OCI-LY3 (cell line): Measurements from ENCODE around the gene S100A12.

Experiments
- H2AFZ ChIP-seq: fragments of 200-600, 300-600 bp; shearing (Covaris generic); 2 replicates; pipeline ENCODE4 v1.6.0; 2014; ENCODE audit warnings: antibody characterized with exemption, low read depth, low read length
- H3K27ac ChIP-seq: fragments of 200-600, 300-600 bp; sonication (generic); 2 replicates; pipeline ENCODE4 v1.5.1; 2014; ENCODE audit warnings: mild to moderate bottlenecking, low read length, moderate library complexity, mixed read lengths
- H3K27me3 ChIP-seq: fragments of 200-600, 300-600 bp; sonication (generic); 2 replicates; pipeline ENCODE4 v1.6.1; 2014; ENCODE audit warnings: low read depth, low read length, mixed read lengths
- H3K36me3 ChIP-seq: fragments of 200-600, 300-600 bp; sonication (generic); replicated peaks from 2 replicates; pipeline ENCODE3; 2014; ENCODE audit warnings: low read depth, low read length, mixed read lengths
- H3K4me1 ChIP-seq: fragments of 300-600, 200-600 bp; sonication (generic); 2 replicates; pipeline ENCODE4 v1.6.1; 2014; ENCODE audit warnings: low read length, mixed read lengths
- H3K4me2 ChIP-seq: fragments of 200-600, 300-600 bp; sonication (generic); 2 replicates; pipeline ENCODE4 v1.6.1; 2014; ENCODE audit warnings: low read length, mixed read lengths
- H3K4me3 ChIP-seq: fragments of 300-600, 200-600 bp; sonication (generic); 2 replicates; pipeline ENCODE4 v1.5.1; 2014; ENCODE audit warnings: antibody characterized with exemption, mild to moderate bottlenecking, low read length, moderate library complexity
- H3K79me2 ChIP-seq: fragments of 300-600, 200-600 bp; shearing (Covaris generic); 2 replicates; pipeline ENCODE4 v1.6.1; 2014; ENCODE audit warnings: mild to moderate bottlenecking, low read length, mixed read lengths
- H3K9ac ChIP-seq: fragments of 300-600, 200-600 bp; shearing (Covaris generic); 2 replicates; pipeline ENCODE4 v1.6.0; 2014; ENCODE audit warnings: mild to moderate bottlenecking, low read length, moderate library complexity
- H3K9me3 ChIP-seq: fragments of 200-600, 300-600 bp; shearing (Covaris generic); 2 replicates; pipeline ENCODE4 v1.6.1; 2014; ENCODE audit warnings: low read length, mixed read lengths; ENCODE audit not compliant: insufficient read depth
- H4K20me1 ChIP-seq: fragments of 200-600, 300-600 bp; sonication (generic); 2 replicates; pipeline ENCODE4 v1.6.1; 2016; ENCODE audit warnings: low read length, mixed read lengths; ENCODE audit not compliant: insufficient read depth
- EZH2phosphoT487 ChIP-seq: fragments of 200-600 bp; shearing (Covaris generic); IDR thresholded peaks from 2 replicates; pipeline ENCODE4 v1.6.1; 2018; ENCODE audit warnings: antibody characterized with exemption, mixed run types, low read depth
- TF ChIP-seq, protein P1 (sequence below): fragments of 200-600, 300-600 bp; sonication (generic); IDR thresholded peaks from 2 replicates; pipeline ENCODE4 v1.5.1; 2014; ENCODE audit warnings: antibody characterized with exemption, low read length, low read depth

S100A12 gene

GRCh38 chr1:153370146-153370545 lies 5.3 kb downstream of the S100A12 start:
- H3K4me1 ChIP-seq, result peaks cover 5% of the 10 kb centered on the region; the same call in 1 of the 2 replicates
- H3K27me3 ChIP-seq, result peaks cover 45% of the 10 kb centered on the region
- H3K9ac ChIP-seq, result no peak overlapping the region
- no peaks in the 10 kb centered on the region for H4K20me1 ChIP-seq
- no peak overlapping the region for H3K4me3 ChIP-seq
- H3K79me2 ChIP-seq, result no peaks in the 10 kb centered on the region
- H3K4me2 ChIP-seq, result no peak overlapping the region
- no peaks in the 10 kb centered on the region for H3K36me3 ChIP-seq
- no peak overlapping the region for H2AFZ ChIP-seq
- no peak for TF ChIP-seq EZH2phosphoT487
- TF ChIP-seq, protein P1, sequence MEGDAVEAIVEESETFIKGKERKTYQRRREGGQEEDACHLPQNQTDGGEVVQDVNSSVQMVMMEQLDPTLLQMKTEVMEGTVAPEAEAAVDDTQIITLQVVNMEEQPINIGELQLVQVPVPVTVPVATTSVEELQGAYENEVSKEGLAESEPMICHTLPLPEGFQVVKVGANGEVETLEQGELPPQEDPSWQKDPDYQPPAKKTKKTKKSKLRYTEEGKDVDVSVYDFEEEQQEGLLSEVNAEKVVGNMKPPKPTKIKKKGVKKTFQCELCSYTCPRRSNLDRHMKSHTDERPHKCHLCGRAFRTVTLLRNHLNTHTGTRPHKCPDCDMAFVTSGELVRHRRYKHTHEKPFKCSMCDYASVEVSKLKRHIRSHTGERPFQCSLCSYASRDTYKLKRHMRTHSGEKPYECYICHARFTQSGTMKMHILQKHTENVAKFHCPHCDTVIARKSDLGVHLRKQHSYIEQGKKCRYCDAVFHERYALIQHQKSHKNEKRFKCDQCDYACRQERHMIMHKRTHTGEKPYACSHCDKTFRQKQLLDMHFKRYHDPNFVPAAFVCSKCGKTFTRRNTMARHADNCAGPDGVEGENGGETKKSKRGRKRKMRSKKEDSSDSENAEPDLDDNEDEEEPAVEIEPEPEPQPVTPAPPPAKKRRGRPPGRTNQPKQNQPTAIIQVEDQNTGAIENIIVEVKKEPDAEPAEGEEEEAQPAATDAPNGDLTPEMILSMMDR, result no peak
- no peaks in the 10 kb centered on the region for H3K9me3 ChIP-seq
- no peak overlapping the region for H3K27ac ChIP-seq

DNA sequence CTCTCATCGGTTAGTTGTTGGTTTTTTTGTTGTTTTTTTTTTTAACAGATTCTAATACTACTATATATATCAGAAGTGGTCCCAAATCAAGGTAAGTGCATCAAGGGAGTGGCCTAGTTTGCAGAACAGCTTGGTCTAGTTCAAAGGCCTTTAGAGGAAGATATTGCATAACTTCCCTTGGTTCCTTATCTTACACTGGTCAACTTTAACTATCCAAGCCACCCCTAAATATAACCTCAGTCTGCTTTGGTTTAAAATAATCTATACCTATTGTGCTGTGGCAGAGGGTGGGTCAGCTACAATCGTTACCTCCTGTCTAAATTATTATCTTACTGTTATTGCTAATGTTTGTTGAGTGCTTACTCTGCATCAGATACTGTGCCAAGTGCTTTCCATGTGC lies 6.9 kb downstream of the S100A12 start:
- no peaks in the 10 kb centered on the region for H4K20me1 ChIP-seq
- H3K9ac ChIP-seq, result no peak overlapping the region
- H3K79me2 ChIP-seq, result no peaks in the 10 kb centered on the region
- no peak for TF ChIP-seq EZH2phosphoT487
- TF ChIP-seq, protein P1, result no peak
- no peaks in the 10 kb centered on the region for H3K36me3 ChIP-seq
- no peak overlapping the region for H3K4me2 ChIP-seq
- no peak overlapping the region for H3K27ac ChIP-seq
- H3K4me3 ChIP-seq, result no peak overlapping the region
- peaks cover 8% of the 10 kb centered on the region for H3K4me1 ChIP-seq
- H2AFZ ChIP-seq, result no peak overlapping the region
- peaks cover 40% of the 10 kb centered on the region for H3K27me3 ChIP-seq
- no peaks in the 10 kb centered on the region for H3K9me3 ChIP-seq

GRCh38 chr1:153367090-153367489 lies 8.3 kb downstream of the S100A12 start:
- Histone ChIP-seq H3K79me2 (no peaks in the 10 kb centered on the region), H2AFZ (no peak overlapping the region), H3K9ac (no peak overlapping the region), H4K20me1 (no peaks in the 10 kb centered on the region), H3K9me3 (no peaks in the 10 kb centered on the region), H3K4me1 (peaks cover 8% of the 10 kb centered on the region), H3K4me3 (no peak overlapping the region), H3K27ac (no peak overlapping the region), H3K36me3 (no peaks in the 10 kb centered on the region), H3K27me3 (peaks cover 45% of the 10 kb centered on the region), H3K4me2 (no peak overlapping the region)
- no peak for TF ChIP-seq EZH2phosphoT487
- TF ChIP-seq, protein P1, result no peak

DNA sequence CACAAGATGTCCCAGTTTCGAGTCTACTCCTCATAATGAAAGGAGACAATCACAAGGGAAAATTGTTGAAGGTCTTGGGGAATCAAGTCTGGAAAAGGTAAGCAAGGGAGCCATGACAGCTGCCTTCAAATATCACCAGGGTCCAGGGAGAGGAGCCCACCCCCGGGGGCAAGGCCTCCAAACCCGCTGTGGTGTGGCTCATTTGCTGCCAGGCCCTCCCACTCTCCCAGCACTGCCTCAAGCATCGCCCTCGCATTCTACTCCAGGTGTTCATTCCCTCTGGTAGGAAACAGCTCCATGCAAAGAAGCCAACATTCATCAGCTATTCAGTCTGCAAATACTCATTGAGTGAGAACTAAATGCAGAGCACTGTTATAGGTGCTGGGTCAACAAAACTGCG lies 9.2 kb downstream of the S100A12 start:
- H3K4me2 ChIP-seq, result no peak overlapping the region
- H3K9me3 ChIP-seq, result no peaks in the 10 kb centered on the region
- no peak overlapping the region for H3K4me3 ChIP-seq
- TF ChIP-seq, protein P1, result no peak
- no peak for TF ChIP-seq EZH2phosphoT487
- no peak overlapping the region for H3K9ac ChIP-seq
- H4K20me1 ChIP-seq, result no peaks in the 10 kb centered on the region
- H2AFZ ChIP-seq, result no peak overlapping the region
- H3K27me3 ChIP-seq, result peaks cover 37% of the 10 kb centered on the region
- no peaks in the 10 kb centered on the region for H3K79me2 ChIP-seq
- H3K27ac ChIP-seq, result no peak overlapping the region
- peaks cover 8% of the 10 kb centered on the region for H3K4me1 ChIP-seq
- H3K36me3 ChIP-seq, result no peaks in the 10 kb centered on the region
